Peyer's patch (tissue), 4 donors: Measurements from ENCODE around the gene DVL2.

Experiments used
- CTCF ChIP-seq, 6 experiments: fragments of 450-650 bp in 4 of 6; fragments of 200-600 bp in 2 of 6; sonication (generic) in 1 of 6; IDR thresholded peaks; one replicate each; pipeline ENCODE4 v1.5.1; 2017 to 2019; ENCODE audit warnings: antibody characterized with exemption in 6 of 6, mild to moderate bottlenecking in 3 of 6, moderate library complexity in 1 of 6
- POLR2A ChIP-seq, 2 donors: fragments of 450-650 bp; IDR thresholded peaks; one replicate each; pipeline ENCODE4 v1.5.1; 2017; ENCODE audit warnings: antibody characterized with exemption in 2 of 2, mild to moderate bottlenecking in 2 of 2, moderate library complexity in 2 of 2

DNA sequence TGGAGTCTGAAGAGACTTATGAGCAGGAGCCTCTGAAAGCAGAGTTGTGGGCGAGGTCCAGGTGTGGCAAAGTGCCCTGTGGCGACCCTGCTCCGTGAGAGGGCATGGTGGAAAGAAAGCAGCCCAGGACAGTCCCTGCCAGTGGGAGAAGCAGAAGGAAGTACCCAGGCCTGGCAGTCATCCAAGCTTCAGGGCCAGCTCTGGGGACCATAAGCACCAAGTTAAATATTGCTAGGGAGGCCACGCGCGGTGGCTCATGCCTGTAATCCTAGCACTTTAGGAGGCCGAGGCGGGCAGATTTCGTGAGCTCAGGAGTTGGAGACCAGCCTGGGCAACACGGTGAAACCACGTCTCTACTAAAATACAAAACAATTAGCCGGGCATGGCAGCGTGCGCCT lies 50.2 kb downstream of the DVL2 start:
- TF ChIP-seq POLR2A (IDR thresholded peaks at IDR 0.05) (no peak), CTCF (IDR thresholded peaks at IDR 0.05) (no peak)
